ENCODE results near the gene ERC2.

Gene ERC2

GRCh38 chr3:55574671-55575070 lies 893.6 kb downstream of the ERC2 start:
- DNase-seq (ENCODE audit: low read depth): no peak
- TF ChIP-seq POLR2A (IDR thresholded peaks at IDR 0.05; ENCODE audit: extremely low read depth, insufficient read length) (no peak), CTCF (IDR thresholded peaks at IDR 0.05; ENCODE audit: low read depth, low read length) (no peak), MAX (IDR thresholded peaks at IDR 0.05; ENCODE audit: low read depth, low read length) (no peak), MYC (IDR thresholded peaks at IDR 0.05; ENCODE audit: low read depth, low read length) (no peak)
- H3K4me3 ChIP-seq (ENCODE audit: low read depth, low read length): no peak overlapping the region

- DNase-seq (ENCODE audit: low read depth): no peak
- TF ChIP-seq POLR2A (IDR thresholded peaks at IDR 0.05; ENCODE audit: extremely low read depth, insufficient read length): no peak
- no peak for TF ChIP-seq MAX (IDR thresholded peaks at IDR 0.05; ENCODE audit: low read depth, low read length)
- TF ChIP-seq MYC (IDR thresholded peaks at IDR 0.05; ENCODE audit: low read depth, low read length): no peak
- no peak for TF ChIP-seq CTCF (IDR thresholded peaks at IDR 0.05; ENCODE audit: low read depth, low read length)
- H3K4me3 ChIP-seq (ENCODE audit: low read depth, low read length): no peak overlapping the region
These were observed 895.5 kb downstream of the ERC2 start for GRCh38 chr3:55572816-55573215.

GRCh38 chr3:55571913-55572312 lies 896.4 kb downstream of the ERC2 start:
- no peak for TF ChIP-seq CTCF (IDR thresholded peaks at IDR 0.05; ENCODE audit: low read depth, low read length)
- H3K4me3 ChIP-seq (ENCODE audit: low read depth, low read length): no peak overlapping the region
- no peak for DNase-seq (ENCODE audit: low read depth)

GRCh38 chr3:55571216-55571813 lies 897.0 kb downstream of the ERC2 start:
- no peak overlapping the region for H3K4me3 ChIP-seq (ENCODE audit: low read depth, low read length)
- DNase-seq (ENCODE audit: low read depth): no peak
- TF ChIP-seq MYC (IDR thresholded peaks at IDR 0.05; ENCODE audit: low read depth, low read length): no peak
- TF ChIP-seq CTCF (IDR thresholded peaks at IDR 0.05; ENCODE audit: low read depth, low read length): no peak
- no peak for TF ChIP-seq MAX (IDR thresholded peaks at IDR 0.05; ENCODE audit: low read depth, low read length)
- TF ChIP-seq POLR2A (IDR thresholded peaks at IDR 0.05; ENCODE audit: extremely low read depth, insufficient read length): no peak

- no peak for DNase-seq (ENCODE audit: low read depth)
- TF ChIP-seq CTCF (IDR thresholded peaks at IDR 0.05; ENCODE audit: low read depth, low read length) (no peak), POLR2A (IDR thresholded peaks at IDR 0.05; ENCODE audit: extremely low read depth, insufficient read length) (no peak), MAX (IDR thresholded peaks at IDR 0.05; ENCODE audit: low read depth, low read length) (no peak), MYC (IDR thresholded peaks at IDR 0.05; ENCODE audit: low read depth, low read length) (no peak)
- no peak overlapping the region for H3K4me3 ChIP-seq (ENCODE audit: low read depth, low read length)
These were observed 898.0 kb downstream of the ERC2 start for GRCh38 chr3:55570271-55570711.

- no peak for TF ChIP-seq MAX (IDR thresholded peaks at IDR 0.05; ENCODE audit: low read depth, low read length)
- no peak for TF ChIP-seq CTCF (IDR thresholded peaks at IDR 0.05; ENCODE audit: low read depth, low read length)
- TF ChIP-seq POLR2A (IDR thresholded peaks at IDR 0.05; ENCODE audit: extremely low read depth, insufficient read length): no peak
- TF ChIP-seq MYC (IDR thresholded peaks at IDR 0.05; ENCODE audit: low read depth, low read length): no peak
- no peak for DNase-seq (ENCODE audit: low read depth)
- no peak overlapping the region for H3K4me3 ChIP-seq (ENCODE audit: low read depth, low read length)
These were observed 899.2 kb downstream of the ERC2 start for GRCh38 chr3:55569033-55569599.

Data from NB4 (cell line).